DND-41 (cell line): ENCODE measurements around the gene PEX11A.

Experiments
- CTCF ChIP-seq: IDR thresholded peaks from 2 replicates; pipeline ENCODE4 v1.5.1; 2012; ENCODE audit warnings: borderline replicate concordance, low read length, moderate library complexity, mild to moderate bottlenecking; ENCODE audit not compliant: poor library complexity, severe bottlenecking; ENCODE audit errors: extremely low read depth
- EZH2 ChIP-seq: IDR thresholded peaks from 3 replicates; pipeline ENCODE4 v1.6.1; 2012; ENCODE audit warnings: borderline replicate concordance, low read depth, mild to moderate bottlenecking, moderate library complexity, low read length, inconsistent platforms; ENCODE audit not compliant: severe bottlenecking

GRCh38 chr15:89659295-89659694 lies 31.3 kb downstream of the PEX11A start:
- TF ChIP-seq CTCF (no peak), EZH2 (no peak)
